Neural cell (in vitro differentiated cells): ENCODE measurements around the gene HM13.

Experiments used
- CTCF ChIP-seq: fragments of 450-650 bp; IDR thresholded peaks from 2 replicates; pipeline ENCODE4 v1.5.1; 2014; ENCODE audit warnings: antibody characterized with exemption, mild to moderate bottlenecking, moderate library complexity; ENCODE audit not compliant: poor library complexity, severe bottlenecking
- POLR2AphosphoS5 ChIP-seq: IDR thresholded peaks from 2 replicates; pipeline ENCODE4 v1.6.1; 2012

GRCh38 chr20:31559704-31560093, 45.5 kb downstream of the HM13 start:
- TF ChIP-seq CTCF (no peak), POLR2AphosphoS5 (no peak)
